Thyroid gland (tissue), 4 donors: ENCODE data around the gene FANCB.

Experiments used
- CTCF ChIP-seq, 6 experiments: fragments of 200-600 bp in 3 of 6; fragments of 450-650 bp in 3 of 6; sonication (generic) in 3 of 6; IDR thresholded peaks; one replicate each; pipeline ENCODE4 v1.5.1; 2016 to 2019; ENCODE audit warnings: antibody characterized with exemption in 6 of 6, mild to moderate bottlenecking in 2 of 6, inconsistent platforms in 1 of 6, moderate library complexity in 1 of 6
- POLR2A ChIP-seq, 2 donors: fragments of 450-650 bp; IDR thresholded peaks; one replicate each; pipeline ENCODE4 v1.6.1; 2017; ENCODE audit warnings: antibody characterized with exemption in 2 of 2, mild to moderate bottlenecking in 2 of 2, moderate library complexity in 1 of 2

GRCh38 chrX:14819769-14820168 lies 53.1 kb downstream of the FANCB start:
- no peak for TF ChIP-seq CTCF (IDR thresholded peaks at IDR 0.05)
- no peak for TF ChIP-seq POLR2A (IDR thresholded peaks at IDR 0.05)
